Calu3 (cell line): ENCODE measurements around the gene RUNX2. TPM values are rescaled to one million over a fixed set of nuclear protein-coding genes. Genes with fewer than 3 reads are reported as not detected.

ENCODE experiments used
- BruUV-seq: library from RNA; stranded (reverse); fragments of 400-500 nt; replicated peaks from 2 replicates; lab custom pipeline; 2021; lab: Mats Ljungman, UMichigan
- CTCF ChIA-PET: fragments of 300-600 bp; sonication (Branson Sonifier 250); formaldehyde crosslinking; loops from one replicate; lab custom pipeline; 2022; ENCODE audit warnings: antibody characterized with exemption; lab: Charles Lee
- DNase-seq: peaks from one replicate; pipeline ENCODE4 v3.0.0; 2022
- H3K27ac Mint-ChIP-seq: one replicate; pipeline ENCODE4 v1.8.0; 2022; ENCODE audit warnings: mixed read lengths; ENCODE audit not compliant: unreplicated experiment
- H3K27me3 Mint-ChIP-seq: one replicate; pipeline ENCODE4 v1.8.0; 2022; ENCODE audit warnings: mixed read lengths; ENCODE audit not compliant: unreplicated experiment
- H3K36me3 Mint-ChIP-seq: one replicate; pipeline ENCODE4 v1.8.0; 2022; ENCODE audit warnings: mild to moderate bottlenecking, moderate library complexity, mixed read lengths; ENCODE audit not compliant: insufficient read depth, unreplicated experiment
- H3K4me1 Mint-ChIP-seq: one replicate; pipeline ENCODE4 v1.8.0; 2022; ENCODE audit warnings: mild to moderate bottlenecking, low read depth, mixed read lengths; ENCODE audit not compliant: unreplicated experiment
- H3K4me3 Mint-ChIP-seq: one replicate; pipeline ENCODE4 v1.8.0; 2022; ENCODE audit warnings: mild to moderate bottlenecking, low read depth, moderate library complexity, mixed read lengths; ENCODE audit not compliant: unreplicated experiment
- H3K9me3 Mint-ChIP-seq: one replicate; pipeline ENCODE4 v1.8.0; 2022; ENCODE audit warnings: low read depth, mixed read lengths; ENCODE audit not compliant: unreplicated experiment
- intact Hi-C: fragments of 100-400 bp; cut with micrococcal nuclease; formaldehyde crosslinking; loops from one replicate; pipeline ENCODE4 v1.10.0; 2022; ENCODE audit not compliant: unreplicated experiment
- total RNA-seq: library from RNA; stranded (reverse); gene quantifications from 2 replicates; pipeline ENCODE4 v1.2.3, GENCODE V29; 2022
- TF ChIP-seq, protein P1 (sequence below): fragments of 200-600 bp; IDR thresholded peaks from one replicate; pipeline ENCODE4 v1.8.0; 2022; ENCODE audit warnings: antibody characterized with exemption; ENCODE audit not compliant: unreplicated experiment

The RUNX2 gene
- total RNA-seq, 1 experiment from 2014 or later, result 0.54 TPM

DNA sequence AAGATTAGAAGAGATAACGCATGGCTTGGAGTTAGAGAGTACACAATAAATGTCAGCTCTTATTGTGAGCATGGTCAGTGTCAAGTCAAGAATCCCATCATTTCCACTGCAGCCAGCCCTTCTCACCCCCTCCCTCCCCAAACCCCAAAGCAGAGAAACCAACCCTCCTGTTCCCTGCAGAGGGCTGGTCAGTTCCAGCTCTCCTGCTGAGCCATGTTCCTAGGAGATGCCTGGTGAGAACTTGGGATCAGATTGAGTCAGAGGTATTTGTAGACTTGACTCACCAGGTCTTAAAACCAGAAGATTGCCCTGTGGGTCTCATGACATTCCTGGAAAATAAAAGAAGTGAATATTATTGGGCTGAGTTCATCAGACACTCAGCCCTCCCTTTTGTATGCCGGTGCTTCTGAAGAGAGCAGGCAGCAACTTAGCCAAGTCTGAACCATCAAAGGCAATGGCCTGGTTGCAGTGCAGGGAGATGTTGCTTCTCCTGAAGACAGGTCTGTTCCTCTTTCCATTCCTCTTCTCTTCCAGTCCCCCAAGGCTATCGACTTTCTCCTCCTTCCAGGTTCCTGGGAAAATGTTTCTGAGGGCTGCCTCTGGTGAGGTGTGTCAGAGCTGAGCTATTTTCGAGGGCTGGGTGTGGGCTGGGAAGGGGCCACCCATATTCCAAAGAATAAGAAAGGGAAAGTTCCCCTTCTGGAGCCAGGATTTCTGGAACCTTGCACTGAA, 327.8 kb downstream of the RUNX2 start:
- Mint-ChIP-seq H3K36me3 (no peaks in the 10 kb centered on the region), H3K4me3 (no peak overlapping the region), H3K27me3 (peaks cover 15% of the 10 kb centered on the region), H3K9me3 (no peaks in the 10 kb centered on the region), H3K27ac (no peak overlapping the region), H3K4me1 (peaks cover 14% of the 10 kb centered on the region)
- DNase-seq, result no peak
- CTCF ChIA-PET, result no interaction called here
- BruUV-seq, result no TSS peak
- intact Hi-C loops, result no loop called here
- TF ChIP-seq, protein P1, sequence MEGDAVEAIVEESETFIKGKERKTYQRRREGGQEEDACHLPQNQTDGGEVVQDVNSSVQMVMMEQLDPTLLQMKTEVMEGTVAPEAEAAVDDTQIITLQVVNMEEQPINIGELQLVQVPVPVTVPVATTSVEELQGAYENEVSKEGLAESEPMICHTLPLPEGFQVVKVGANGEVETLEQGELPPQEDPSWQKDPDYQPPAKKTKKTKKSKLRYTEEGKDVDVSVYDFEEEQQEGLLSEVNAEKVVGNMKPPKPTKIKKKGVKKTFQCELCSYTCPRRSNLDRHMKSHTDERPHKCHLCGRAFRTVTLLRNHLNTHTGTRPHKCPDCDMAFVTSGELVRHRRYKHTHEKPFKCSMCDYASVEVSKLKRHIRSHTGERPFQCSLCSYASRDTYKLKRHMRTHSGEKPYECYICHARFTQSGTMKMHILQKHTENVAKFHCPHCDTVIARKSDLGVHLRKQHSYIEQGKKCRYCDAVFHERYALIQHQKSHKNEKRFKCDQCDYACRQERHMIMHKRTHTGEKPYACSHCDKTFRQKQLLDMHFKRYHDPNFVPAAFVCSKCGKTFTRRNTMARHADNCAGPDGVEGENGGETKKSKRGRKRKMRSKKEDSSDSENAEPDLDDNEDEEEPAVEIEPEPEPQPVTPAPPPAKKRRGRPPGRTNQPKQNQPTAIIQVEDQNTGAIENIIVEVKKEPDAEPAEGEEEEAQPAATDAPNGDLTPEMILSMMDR, result no peak

DNA sequence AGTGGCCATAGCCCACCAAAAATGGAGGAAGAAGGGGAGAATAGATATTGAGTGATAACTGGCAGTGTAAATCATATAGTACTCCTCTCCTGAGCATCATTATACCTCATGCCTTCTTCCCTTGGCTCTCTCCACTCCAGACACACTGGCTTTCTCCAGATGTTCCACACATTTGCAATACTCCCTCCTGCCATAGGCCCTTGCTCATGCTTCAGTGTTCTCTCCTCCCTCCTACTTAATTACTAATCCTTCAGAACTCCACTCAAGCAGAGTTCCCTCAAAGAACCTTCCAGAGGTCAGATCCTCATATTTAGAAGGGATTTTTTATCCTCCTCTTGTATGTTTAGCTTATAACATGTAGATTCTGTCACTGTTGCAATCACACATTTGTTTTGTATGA, 329.1 kb downstream of the RUNX2 start:
- Mint-ChIP-seq H3K27me3 (peaks cover 16% of the 10 kb centered on the region), H3K36me3 (no peaks in the 10 kb centered on the region), H3K9me3 (no peaks in the 10 kb centered on the region), H3K27ac (no peak overlapping the region), H3K4me3 (no peak overlapping the region), H3K4me1 (peaks cover 14% of the 10 kb centered on the region)
- no TSS peak for BruUV-seq
- TF ChIP-seq, protein P1, result no peak
- no peak for DNase-seq
- CTCF ChIA-PET, result no interaction called here
- intact Hi-C loops, result no loop called here

DNA sequence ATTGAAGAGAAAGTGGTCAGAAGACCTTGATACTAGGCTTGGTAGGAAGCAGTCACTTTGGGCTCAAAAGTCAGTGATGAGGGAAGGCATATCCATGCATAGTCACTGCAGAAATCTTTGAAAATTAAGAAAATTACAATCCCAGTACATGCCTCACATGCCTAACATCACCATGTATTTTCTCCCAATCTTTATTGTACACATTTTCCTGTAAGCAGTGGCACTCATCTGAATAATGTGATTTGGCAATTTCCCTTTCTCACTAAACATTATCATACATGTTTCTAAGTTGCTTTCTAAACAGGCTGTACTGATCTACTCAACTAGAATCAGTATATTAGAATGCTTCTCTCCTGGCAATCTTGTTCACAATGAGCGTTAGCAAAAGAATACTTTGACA, 330.3 kb downstream of the RUNX2 start:
- intact Hi-C loops, result no loop called here
- no peak overlapping the region for H3K27ac Mint-ChIP-seq

DNA sequence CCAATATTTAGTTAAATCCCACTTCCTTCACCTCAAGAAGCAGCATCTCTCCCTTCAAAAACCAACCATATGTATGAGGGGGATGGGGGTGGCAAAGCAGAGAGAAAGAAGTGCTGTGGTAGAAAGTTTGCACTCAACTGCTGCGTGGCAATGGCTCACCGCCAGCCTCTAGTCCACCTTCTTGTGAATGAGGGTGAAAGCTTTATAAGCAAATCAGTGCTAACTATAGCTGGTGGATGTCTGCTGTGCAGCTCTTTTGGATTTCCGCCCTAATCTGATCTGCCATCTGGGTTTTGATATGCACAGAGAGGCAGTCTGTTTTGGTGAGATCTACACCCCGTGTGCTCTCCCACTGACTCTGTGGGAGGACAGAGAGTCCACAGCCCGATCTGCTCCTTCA, 330.8 kb downstream of the RUNX2 start:
- TF ChIP-seq, protein P1, result no peak
- Mint-ChIP-seq H3K9me3 (no peaks in the 10 kb centered on the region), H3K27ac (no peak overlapping the region), H3K4me3 (no peak overlapping the region), H3K36me3 (no peaks in the 10 kb centered on the region), H3K27me3 (peaks cover 13% of the 10 kb centered on the region), H3K4me1 (peaks cover 14% of the 10 kb centered on the region)
- intact Hi-C loops, result no loop called here
- CTCF ChIA-PET, result no interaction called here
- no TSS peak for BruUV-seq
- DNase-seq, result no peak

More for the DNA sequence above, 330.3 kb downstream of the RUNX2 start:
- H3K4me1 Mint-ChIP-seq, result peaks cover 14% of the 10 kb centered on the region
- no peak for DNase-seq
- H3K4me3 Mint-ChIP-seq, result no peak overlapping the region
- peaks cover 18% of the 10 kb centered on the region for H3K27me3 Mint-ChIP-seq
- TF ChIP-seq, protein P1, result no peak
- CTCF ChIA-PET, result no interaction called here
- H3K36me3 Mint-ChIP-seq, result no peaks in the 10 kb centered on the region
- no TSS peak for BruUV-seq
- no peaks in the 10 kb centered on the region for H3K9me3 Mint-ChIP-seq
